ENCODE results near the gene TNS3. TPM values are rescaled to one million over a fixed set of nuclear protein-coding genes. Genes with fewer than 3 reads are reported as not detected.

Gene TNS3
- polyA plus RNA-seq, 1 donor from 2014 or later = 12.5 TPM

- no peak overlapping the region for H3K4me3 Mint-ChIP-seq
- peaks cover 6 to 25% (median 23%) of the 10 kb centered on the region in 3 donors for H3K4me1 Mint-ChIP-seq
- peak overlapping the region in 1 of 3 donors; percentile 5 for H3K27ac Mint-ChIP-seq
- no peaks in the 10 kb centered on the region for H3K36me3 Mint-ChIP-seq
- no peaks in the 10 kb centered on the region for H3K9me3 Mint-ChIP-seq
- H3K27me3 Mint-ChIP-seq = peaks cover 14% of the 10 kb centered on the region
These were observed 355.2 kb downstream of the TNS3 start for GRCh38 chr7:47226696-47227095.

- Mint-ChIP-seq H3K27me3 (peaks cover 11% of the 10 kb centered on the region), H3K9me3 (no peaks in the 10 kb centered on the region), H3K4me1 (peaks cover 6 to 25% (median 23%) of the 10 kb centered on the region in 3 donors), H3K27ac (no peak overlapping the region), H3K4me3 (peak overlapping the region in 2 of 4 donors; percentile 3 to 48), H3K36me3 (no peaks in the 10 kb centered on the region)
These were observed 356.4 kb downstream of the TNS3 start for GRCh38 chr7:47225387-47226131.

Data from IgD-negative memory B cell (primary cell).